ENCODE data around the gene EAF2. TPM values are rescaled to one million over a fixed set of nuclear protein-coding genes. Genes with fewer than 3 reads are reported as not detected.

EAF2 gene
- total RNA-seq: 0.32 TPM in 1 of 2 replicates, not detected in the other

GRCh38 chr3:121834671-121835464 is at the start of gene EAF2, which contains the start of gene IQCB1:
Gene EAF2 (plus strand): TSS chr3:121835209. CDS start chr3:121835286, 77 bp downstream.
Gene IQCB1 (minus strand): TSS chr3:121835060. CDS start chr3:121828960, 6,100 bp downstream.

DNA sequence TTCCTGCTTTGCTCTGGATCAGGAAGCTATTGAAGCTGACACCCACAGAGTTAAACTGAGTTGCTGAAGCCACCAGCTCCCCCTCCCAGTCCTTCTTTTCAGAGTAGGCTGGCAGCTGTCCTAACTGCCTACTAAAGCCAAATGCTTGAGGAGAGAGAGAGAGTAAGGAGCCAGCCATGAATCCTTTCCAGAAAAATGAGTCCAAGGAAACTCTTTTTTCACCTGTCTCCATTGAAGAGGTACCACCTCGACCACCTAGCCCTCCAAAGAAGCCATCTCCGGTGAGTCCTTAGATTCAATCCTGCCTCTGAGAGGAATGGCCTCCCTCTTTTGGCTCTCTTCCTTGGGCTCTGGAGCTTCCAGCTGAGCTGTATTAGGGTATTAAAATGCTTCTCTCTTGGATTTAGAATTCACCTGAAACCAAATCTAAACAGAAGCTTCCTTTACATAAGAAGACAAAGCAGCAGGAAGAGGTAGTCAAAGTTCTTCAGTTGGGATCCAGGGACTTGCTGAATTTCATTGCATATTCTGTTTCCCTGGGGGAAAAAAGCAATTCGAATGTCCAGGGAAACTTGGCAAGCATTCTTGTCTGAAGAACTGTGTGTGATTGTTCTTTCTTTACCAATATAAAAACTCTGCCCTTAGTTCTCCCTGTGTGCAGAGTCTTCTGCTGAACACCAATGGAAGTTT is 59.4 kb downstream of the EAF2 start, which contains the start of gene SLC15A2:
SLC15A2 (plus strand) TSS at position 101 of the 690 bp plus-strand sequence; CDS start at position 177, 76 bp downstream.

Other genes starting within 250 kb of the EAF2 start
- gene FBXO40, start 241.8 kb upstream of the EAF2 start, total RNA-seq: not detected in 2 replicates
- 2.3 and 5.0 TPM in 2 replicates for gene HCLS1, start 174.3 kb upstream of the EAF2 start, total RNA-seq
- 28.3 and 28.4 TPM in 2 replicates for gene GOLGB1, start 85.5 kb upstream of the EAF2 start, total RNA-seq
- 11.6 and 21.9 TPM in 2 replicates for gene IQCB1, start 149 bp upstream of the EAF2 start, total RNA-seq
- 0.18 and 0.32 TPM in 2 replicates for gene SLC15A2, start 59.2 kb downstream of the EAF2 start, total RNA-seq
- not detected in 2 replicates for gene ILDR1, start 187.0 kb downstream of the EAF2 start, total RNA-seq
- not detected in 2 replicates for gene CD86, start 220.2 kb downstream of the EAF2 start, total RNA-seq

Measured in cardiac atrium fibroblast (primary cell).